HG03571 (cell line): Measurements from ENCODE around the gene ZNF239.
"Not testable (repeated sequence)": the region's sequence is repeated elsewhere in the genome, so short reads cannot be mapped to it uniquely, and the experiment has no call there.

Experiments
- ATAC-seq: cut with Tn5 transposase; IDR thresholded peaks from one replicate; pipeline ENCODE4 v1.9.1; 2021; ENCODE audit not compliant: unreplicated experiment

ZNF239 gene

DNA sequence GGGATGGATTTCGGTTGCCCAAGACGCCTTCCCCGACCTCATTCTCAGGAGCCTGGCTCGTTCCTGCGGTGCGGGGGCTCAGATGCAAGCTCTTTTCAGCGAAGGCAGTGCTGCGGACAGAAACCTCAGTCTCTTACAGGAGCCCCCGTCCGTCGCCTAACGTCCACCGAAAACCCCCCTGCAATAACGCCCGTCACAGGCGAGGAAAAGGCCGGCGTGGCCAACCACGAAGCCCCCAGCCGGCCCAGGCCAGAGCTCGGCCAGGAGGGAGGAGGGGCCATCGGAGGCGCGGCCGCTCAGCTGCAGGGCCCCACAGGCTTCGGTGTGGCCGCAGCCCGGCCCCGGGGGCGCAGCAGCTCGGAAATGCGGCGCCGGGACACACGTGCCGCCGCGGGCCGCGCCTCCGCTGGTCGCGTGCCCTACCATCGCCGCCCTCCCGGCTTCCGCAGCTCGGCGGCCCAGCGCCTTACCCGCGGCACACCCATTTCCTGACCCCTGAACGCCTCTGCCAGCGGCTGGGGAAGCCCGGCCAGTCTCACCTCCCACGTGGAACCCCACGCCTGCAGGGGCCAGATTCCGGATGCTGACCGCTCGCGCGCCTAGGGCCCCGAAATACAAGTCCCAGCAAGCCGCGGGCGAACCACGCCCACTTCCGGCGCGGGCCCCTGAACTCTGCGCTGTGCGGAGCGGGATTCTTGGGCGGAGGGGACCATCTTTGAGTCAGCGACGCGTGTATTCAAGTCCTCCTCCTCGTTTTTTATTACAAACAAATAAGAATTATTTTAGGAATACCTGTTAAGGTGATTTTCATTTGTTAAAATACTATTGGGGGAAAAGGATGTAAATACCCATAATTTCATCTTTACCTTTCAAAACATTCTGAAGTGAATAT, at the start of gene ZNF239:
Gene ZNF239, minus strand, starts transcription at position 616 of the 892 bp plus-strand sequence. CDS start 16,537 bp downstream, outside the sequence.
- ATAC-seq = peak; percentile 97

DNA sequence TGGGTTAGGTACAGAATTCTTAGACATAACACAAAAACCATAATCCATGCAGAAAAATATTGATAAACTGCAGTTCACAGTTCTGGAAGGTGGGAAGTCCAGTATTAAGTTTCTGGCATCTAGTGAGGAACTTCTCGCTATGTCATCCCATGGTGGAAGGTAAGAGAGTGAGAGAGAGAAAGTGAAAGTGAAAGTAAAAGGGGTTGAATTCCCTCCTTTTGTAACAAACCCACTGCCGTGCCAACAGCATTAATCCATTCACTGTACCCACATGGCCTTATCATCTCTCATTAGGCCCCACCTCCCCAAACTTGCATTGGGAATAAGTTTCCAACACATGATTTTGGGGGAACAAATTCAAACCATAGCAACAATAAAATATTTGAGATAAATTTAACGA, 48.9 kb upstream of the ZNF239 start:
- no peak for ATAC-seq

DNA sequence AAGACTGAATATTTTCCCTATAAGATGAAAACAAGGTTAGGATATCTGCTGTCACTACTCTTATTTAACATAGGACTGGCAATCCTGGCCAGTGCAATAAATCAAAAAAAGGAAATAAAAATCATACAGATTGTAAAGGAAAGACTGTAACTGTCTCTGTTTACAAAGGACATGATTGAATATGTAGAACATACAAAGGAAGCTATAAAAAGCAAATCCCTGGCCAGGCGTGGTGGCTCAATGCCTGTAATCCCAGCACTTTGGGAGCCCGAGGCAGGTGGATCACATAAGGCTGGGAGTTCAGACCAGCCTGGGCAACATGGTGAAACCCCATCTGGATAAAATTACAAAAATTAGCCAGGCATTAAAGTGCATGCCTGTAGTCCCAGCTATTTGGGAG, 47.6 kb upstream of the ZNF239 start:
- no peak for ATAC-seq

DNA sequence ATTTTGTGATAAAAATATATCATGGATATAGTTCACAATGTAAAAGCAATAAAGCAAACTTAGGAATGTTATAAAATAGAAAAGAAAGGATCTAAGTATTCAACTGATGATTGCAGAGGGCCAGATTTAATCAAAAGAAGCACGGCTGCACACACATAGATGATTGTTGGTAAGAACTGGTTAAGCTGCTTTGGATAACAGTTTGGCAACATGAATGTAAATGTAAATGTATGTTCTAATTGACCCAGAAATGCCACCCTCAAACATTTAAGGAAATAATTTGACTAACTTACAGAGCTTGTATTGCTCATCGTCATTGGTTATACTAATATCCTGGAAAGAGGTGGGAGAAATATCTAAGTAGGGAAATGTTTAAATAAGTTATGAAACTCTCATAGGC, 45.0 kb upstream of the ZNF239 start:
- no peak for ATAC-seq

DNA sequence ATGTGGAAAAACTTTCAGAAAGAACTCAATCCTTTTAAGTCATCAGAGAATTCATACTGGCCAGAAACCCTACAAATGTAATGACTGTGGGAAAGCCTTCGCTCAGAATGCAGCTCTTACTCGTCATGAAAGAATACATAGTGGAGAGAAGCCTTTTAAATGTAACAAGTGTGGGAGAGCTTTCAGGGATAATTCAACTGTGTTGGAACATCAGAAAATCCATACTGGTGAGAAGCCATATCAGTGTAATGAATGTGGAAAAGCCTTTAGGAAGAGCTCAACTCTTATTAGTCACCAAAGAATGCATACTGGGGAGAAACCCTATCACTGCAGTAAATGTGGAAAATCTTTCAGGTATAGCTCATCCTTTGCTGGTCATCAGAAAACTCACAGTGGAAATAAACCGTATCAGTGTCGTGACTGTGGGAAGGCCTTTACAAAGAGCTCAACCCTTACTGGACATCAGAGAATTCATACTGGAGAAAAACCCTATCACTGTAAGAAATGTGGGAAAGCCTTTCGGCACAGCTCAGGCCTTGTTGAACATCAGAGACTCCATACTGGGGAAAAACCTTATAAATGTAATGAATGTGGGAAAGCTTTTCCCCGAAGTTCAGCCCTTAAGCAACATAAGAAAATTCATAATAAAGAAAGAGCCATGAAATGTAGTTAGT, 42.4 kb upstream of the ZNF239 start:
- ATAC-seq = no peak

DNA sequence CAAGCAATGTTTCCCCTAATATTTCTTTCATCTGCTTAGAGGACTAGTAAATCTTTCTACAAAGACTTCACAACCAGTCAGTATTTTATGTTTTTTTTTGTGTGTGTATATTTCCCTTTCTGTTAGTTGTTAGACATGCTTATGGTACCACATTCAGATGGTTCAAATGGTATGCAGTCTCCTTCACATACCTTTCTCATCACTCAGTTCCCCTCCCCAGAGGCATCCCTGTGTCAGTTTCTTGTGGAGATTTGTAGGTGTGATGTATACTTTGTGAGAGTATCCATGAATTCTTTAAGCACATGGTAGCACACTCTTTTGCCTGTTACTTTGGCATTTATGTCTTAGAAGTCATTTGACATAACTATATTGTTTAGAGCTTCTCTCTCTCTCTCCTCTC, 36.2 kb upstream of the ZNF239 start:
- ATAC-seq = no peak

DNA sequence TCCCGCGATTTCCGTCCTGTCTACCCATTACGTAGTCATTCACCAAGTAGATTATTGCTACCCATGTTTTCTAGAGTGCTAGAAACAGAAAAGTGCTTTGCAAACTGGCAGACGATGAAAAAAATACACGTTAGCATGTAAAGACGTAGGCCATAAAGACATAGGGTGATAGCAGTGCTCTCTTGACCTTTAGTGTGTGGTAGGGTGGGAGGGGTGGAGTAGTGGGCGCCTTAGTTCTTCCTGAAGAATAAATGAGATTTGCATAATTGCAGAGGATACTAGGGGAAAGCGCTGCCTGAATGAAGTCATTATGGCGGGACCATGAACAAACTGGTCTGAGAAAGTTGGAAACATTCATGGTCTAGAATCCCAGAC, 32.8 kb upstream of the ZNF239 start:
- no peak for ATAC-seq

DNA sequence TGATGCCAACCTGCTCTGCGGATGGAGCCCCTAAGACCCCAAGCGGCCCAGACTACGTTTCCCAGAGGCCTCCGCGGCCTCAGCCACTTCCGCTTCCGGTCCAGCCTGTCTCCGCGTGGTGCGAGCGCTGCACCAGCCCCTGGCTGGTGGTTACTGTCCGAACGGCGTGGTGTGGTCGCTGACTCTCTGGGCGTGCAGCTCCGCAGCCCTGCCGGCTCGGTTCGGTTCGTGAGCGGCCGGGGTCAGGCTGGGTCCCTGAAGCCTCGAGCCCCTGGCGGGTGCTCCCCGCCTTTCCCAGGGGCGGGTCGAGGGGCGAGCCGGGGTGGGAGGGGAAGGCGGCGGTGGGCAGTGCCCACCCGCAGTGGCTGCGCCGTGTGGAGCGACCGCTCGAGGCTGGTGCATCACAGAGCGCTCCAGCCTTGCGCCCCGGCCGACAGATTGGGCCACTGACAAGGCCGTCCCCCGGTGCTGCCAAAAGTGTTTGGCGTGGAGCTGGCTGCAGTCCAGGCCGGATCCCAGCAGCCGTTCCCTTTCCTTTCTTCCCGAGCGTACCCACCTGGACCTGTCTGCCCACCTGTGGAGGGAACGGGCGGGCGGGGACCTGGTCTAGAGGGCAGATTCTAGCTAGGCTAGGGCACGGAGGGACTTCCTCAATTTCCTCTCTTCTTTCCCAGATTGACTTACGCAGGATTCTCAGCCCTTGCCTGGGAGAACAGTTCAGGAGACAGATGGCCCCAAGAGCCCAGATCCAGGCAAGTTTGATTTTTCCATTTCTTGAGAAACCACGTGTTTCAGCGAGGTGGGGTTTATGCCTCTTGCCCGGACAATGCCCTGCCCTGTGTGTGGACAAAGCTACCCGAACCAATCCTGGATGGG, 32.1 kb upstream of the ZNF239 start, which contains the start of gene ZNF485:
Gene ZNF485, plus strand, starts transcription at position 116 of the 876 bp plus-strand sequence. Its CDS starts 613 bp downstream, at position 729.
- ATAC-seq = peak; percentile 99

DNA sequence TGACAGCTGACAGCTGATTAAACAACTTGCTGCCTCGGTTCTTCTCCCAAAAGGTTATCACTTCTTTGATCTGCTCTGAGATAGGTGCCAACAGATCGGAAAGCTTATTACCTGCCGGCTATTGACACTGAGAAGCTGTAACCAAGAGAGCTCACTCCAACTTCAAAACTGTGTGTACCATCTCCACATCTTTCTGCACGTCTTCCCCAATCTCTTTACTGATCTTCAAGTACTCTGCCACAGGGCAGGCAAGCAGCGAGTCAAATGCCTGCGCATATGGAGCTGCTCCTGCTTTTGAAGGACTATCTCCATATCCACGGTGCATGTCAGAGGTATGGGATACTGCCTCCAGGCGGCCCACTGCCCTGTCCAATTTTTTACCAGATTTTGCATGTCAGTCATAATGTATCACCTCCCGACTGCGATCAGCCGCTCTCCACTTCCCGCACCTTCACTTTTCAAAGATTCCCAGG, 31.5 kb upstream of the ZNF239 start:
- ATAC-seq = peak; percentile 14

DNA sequence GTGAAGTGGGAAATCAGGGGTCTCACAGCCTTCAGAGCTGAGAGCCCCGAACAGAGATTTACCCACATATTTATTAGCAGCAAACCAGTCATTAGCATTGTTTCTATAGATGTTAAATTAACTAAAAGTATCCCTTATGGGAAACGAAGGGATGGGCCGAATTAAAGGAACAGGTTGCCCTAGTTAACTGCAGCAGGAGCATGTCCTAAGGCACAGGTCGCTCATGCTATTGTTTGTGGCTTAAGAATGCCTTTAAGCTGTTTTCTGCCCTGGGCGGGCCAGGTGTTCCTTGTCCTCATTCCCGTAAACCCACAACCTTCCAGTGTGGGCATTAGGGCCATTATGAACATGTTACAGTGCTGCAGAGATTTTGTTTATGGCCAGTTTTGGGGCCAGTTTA, 27.2 kb upstream of the ZNF239 start:
- ATAC-seq = not testable (repeated sequence)

DNA sequence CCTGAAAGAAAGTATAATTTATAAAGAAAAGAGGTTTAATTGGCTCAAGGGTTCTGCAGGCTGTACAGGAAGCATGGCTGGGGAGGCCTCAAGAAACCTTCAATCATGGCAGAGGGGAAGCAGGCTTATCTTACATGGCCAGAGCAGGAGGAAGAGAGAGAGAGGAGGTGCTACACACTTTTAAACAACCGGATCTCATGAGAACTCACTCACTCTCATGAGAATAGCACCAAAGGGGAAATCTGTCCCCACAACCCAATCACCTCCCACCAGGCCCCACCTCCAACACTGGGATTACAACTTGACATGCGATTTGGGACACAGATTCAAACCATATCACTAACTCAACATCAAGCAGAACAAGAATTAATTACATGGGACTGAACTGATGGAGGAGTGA, 24.9 kb upstream of the ZNF239 start:
- no peak for ATAC-seq

DNA sequence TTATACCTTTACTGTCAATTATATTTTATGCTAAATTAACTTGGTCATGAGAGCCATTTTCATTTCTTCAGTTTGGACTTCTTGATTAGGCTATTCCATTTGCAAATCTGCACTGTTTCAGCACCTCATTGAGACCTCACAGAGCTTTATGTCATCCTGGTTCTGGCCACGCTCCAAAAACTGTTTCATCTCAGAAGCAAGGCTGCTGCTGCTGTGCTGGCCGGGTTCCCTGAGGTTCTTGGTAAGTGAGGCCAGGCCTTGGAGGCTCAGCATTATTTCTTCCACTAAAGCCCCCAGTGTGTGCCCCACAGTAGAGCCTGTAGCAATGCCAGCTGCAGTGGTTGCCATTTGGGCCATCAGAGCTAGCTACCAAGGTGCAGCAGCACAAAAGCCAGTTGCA, 24.0 kb upstream of the ZNF239 start:
- ATAC-seq = no peak

DNA sequence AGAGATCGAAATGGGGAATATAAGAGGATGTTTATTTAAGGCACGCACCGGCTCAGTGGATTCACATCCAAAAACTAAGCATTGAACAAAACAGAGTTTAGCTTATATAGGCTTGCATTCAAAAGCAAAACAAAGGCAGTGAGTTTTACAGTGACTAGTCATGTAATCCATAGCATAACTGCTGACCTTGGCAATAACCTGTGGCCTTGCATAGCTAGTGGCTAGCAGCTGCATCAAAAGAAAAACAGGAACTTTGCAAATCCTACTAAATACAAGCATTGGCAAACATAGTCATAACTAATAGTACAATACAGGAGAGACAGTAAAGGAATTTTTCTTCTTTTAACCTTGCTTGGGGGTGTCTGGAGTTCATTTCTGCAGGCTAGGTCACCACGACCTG, 22.1 kb upstream of the ZNF239 start:
- no peak for ATAC-seq

DNA sequence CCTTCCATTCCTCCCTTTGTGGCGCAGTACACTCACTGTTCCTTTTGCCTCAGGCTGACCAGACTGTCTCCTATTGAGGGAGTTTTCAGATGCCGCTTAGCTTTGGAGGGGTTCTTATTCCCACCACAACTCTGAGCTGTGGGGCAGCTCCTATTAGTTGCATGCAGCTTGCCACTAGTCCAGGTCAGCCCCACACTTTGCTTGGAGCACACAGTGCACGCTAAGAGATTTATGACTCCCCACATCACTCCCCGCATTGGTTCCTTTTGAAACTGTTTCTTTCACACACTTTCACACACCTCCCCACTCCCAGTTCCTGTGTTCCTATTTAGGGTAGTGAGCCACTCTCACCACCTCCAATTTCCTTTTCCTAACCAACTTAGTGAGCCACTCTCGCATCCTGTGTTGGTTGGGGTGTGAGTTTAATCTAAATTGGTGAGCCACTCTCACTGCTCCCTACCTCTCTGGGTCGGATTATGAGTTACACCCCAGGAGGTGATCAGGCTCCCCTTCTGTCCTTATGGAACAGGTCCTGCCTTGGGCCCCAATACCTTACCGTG, 21.4 kb upstream of the ZNF239 start:
- peak; percentile 59 for ATAC-seq

DNA sequence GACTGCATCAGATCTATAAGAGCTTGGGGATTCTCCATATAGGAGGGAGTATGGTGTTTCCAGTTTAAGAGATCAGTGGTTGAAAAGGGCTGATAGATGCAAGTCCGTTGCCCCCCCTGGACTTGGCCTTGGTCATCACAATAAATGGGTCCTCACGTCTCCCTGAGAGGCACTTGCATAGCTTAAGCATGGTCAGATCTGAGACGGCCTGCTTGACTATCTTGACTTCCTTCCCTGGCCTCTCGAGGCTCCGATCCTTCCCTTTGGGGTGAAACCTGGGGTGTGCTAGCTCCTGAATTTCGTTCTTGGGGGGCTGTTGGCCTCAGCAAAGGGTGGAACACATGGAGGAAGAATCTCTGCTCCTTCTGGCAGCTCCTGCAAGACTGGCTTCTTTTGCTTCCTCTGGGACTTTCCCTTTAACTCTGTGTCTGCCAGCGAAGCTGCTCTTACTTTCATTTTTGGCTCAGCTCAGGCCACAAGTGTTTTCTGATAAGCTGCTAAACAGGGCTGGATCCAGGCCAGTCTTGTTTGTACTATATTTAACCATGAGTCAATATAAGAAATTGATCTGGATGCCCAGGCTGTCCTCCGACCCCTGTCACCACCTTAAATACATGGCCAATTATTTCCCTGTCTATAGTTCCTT, 20.7 kb upstream of the ZNF239 start:
- peak; percentile 90 for ATAC-seq

DNA sequence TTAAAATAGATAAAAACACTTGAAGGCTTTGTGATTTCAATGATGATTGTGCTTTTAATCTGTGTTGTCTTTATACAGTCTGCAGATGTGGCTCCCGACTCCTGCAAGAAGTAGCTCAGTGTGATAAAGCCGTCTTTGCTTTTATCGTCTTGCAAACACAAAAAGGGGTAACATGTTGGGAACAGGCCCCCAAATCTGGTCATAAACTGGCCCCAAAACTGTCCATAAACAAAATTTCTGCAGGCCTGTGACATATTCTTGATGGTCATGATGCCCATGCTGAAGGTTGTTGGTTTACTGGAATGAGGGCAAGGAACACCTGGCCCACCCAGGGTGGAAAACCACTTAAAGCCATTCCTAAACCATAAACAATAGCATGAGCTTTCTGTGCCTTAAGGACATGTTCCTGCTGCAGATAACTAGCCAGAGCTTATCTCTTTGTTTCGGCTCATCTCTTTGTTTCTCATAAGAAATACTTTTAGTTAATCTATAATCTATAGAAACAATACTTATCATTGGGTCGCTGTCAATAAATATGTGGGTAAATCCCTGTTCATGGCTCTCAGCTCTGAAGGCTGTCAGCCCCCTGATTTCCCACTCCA, 17.0 kb upstream of the ZNF239 start:
- ATAC-seq = no peak

DNA sequence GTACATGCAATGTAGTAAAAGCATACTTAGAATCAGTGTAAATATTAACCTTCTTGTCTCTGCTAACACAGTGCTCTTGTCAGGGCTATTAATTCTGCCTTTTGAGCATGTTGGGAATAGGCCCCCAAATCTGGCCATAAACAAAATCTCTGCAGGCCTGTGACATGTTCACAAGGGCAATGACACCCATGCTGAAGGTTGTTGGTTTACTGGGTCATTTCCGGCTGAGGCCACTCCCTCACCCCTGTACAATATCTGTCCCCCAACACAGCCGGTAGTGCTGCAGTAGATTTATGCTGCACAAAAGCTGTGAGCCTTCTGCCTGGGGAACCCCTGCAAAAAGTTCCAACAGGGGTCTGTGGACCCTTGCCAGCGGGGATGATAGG, 12.3 kb upstream of the ZNF239 start:
- ATAC-seq = not testable (repeated sequence)

DNA sequence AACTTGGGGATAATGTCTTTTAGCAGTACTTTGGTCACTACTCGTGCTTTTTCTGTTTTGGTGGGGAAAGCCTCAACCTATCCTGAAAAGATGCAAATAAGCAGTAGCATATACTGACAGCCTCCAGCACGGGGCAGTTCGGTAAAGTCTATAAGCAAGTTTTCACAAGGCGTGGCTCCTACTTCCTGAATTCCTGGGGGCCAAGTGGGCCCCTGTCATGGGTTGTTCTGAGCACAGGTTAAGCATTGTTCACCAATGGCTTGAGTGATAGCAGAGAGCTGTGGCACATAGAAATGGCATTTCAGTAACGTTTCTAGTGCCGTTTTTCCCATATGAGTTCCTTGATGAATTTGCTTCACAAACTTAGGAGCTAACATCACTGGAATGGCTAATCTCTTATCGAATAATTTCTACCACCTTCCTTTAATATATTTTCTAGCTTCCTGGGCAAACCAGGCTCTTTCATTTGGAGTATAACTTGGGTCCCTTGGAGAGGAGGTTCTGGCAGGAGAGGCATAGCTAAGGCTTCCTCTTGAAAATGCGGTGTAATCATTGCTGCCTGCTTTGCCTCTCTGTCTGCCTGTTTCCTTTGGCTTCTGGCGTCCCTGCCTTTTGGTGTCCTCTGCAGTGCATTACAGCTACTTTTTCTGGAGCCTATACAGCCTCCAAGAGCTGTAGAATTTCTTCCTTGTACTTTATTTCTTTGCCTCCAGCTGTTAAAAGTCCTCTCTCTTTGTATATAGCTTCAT, 11.7 kb upstream of the ZNF239 start:
- ATAC-seq = no peak

DNA sequence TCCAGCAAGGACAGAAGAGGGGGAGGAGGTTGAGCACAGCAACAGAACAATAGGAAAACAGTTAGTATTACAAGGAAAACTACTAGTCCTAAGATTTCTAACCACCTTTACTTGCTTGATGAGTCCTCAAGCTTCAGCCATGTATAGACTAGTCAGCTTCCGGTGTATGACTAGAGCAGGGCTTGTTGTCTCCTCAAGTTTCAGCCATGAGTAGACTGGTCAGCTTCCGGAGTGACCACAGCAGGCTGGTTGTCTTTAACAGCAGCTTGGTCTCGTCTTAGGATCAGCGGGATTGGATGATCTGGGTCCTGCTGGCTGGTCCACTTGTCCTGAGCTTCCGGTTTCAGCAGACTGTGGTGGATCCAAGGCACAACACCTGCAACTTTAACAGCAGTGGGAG, 10.6 kb upstream of the ZNF239 start:
- ATAC-seq = no peak
